HG02798 (cell line): Measurements from ENCODE around the gene KIF1B.
"Not testable (repeated sequence)": the region's sequence is repeated elsewhere in the genome, so short reads cannot be mapped to it uniquely, and the experiment has no call there.

ENCODE experiments used
- ATAC-seq: cut with Tn5 transposase; IDR thresholded peaks from one replicate; pipeline ENCODE4 v1.9.1; 2021; ENCODE audit warnings: mild to moderate bottlenecking; ENCODE audit not compliant: unreplicated experiment, poor library complexity

Gene KIF1B

GRCh38 chr1:10225573-10225972, 15.2 kb downstream of the KIF1B start:
- no peak for ATAC-seq

- no peak for ATAC-seq
Measured at GRCh38 chr1:10228528-10228927, 18.2 kb downstream of the KIF1B start.

- ATAC-seq = no peak
Measured at GRCh38 chr1:10229903-10230302, 19.5 kb downstream of the KIF1B start.

- no peak for ATAC-seq
Measured at GRCh38 chr1:10232163-10232562, 21.8 kb downstream of the KIF1B start.

- ATAC-seq = no peak
Measured at GRCh38 chr1:10236405-10237156, 26.2 kb downstream of the KIF1B start.

- no peak for ATAC-seq
Measured at GRCh38 chr1:10237157-10237539, 26.8 kb downstream of the KIF1B start.

- ATAC-seq = no peak
Measured at GRCh38 chr1:10242135-10242534, 31.8 kb downstream of the KIF1B start.

- ATAC-seq = no peak
Measured at GRCh38 chr1:10242811-10243210, 32.4 kb downstream of the KIF1B start.

GRCh38 chr1:10245674-10246073, 35.3 kb downstream of the KIF1B start:
- no peak for ATAC-seq

- ATAC-seq = no peak
Measured at GRCh38 chr1:10249808-10250457, 39.6 kb downstream of the KIF1B start.

- ATAC-seq = no peak
Measured at GRCh38 chr1:10250663-10251062, 40.3 kb downstream of the KIF1B start.

- ATAC-seq = not testable (repeated sequence)
Measured at GRCh38 chr1:10251325-10252108, 41.1 kb downstream of the KIF1B start.

GRCh38 chr1:10252508-10252907, 42.1 kb downstream of the KIF1B start:
- no peak for ATAC-seq

- no peak for ATAC-seq
Measured at GRCh38 chr1:10253149-10253548, 42.8 kb downstream of the KIF1B start.

- no peak for ATAC-seq
Measured at GRCh38 chr1:10253755-10254154, 43.4 kb downstream of the KIF1B start.

- no peak for ATAC-seq
Measured at GRCh38 chr1:10257851-10258250, 47.5 kb downstream of the KIF1B start.

GRCh38 chr1:10259547-10259946, 49.2 kb downstream of the KIF1B start:
- not testable (repeated sequence) for ATAC-seq

- no peak for ATAC-seq
Measured at GRCh38 chr1:10263450-10264082, 53.2 kb downstream of the KIF1B start.

- no peak for ATAC-seq
Measured at GRCh38 chr1:10265027-10265426, 54.7 kb downstream of the KIF1B start.

- ATAC-seq = no peak
Measured at GRCh38 chr1:10265900-10266299, 55.5 kb downstream of the KIF1B start.

GRCh38 chr1:10267319-10267718, 56.9 kb downstream of the KIF1B start:
- no peak for ATAC-seq
